ENCODE data around the gene SPTBN4.

DNA sequence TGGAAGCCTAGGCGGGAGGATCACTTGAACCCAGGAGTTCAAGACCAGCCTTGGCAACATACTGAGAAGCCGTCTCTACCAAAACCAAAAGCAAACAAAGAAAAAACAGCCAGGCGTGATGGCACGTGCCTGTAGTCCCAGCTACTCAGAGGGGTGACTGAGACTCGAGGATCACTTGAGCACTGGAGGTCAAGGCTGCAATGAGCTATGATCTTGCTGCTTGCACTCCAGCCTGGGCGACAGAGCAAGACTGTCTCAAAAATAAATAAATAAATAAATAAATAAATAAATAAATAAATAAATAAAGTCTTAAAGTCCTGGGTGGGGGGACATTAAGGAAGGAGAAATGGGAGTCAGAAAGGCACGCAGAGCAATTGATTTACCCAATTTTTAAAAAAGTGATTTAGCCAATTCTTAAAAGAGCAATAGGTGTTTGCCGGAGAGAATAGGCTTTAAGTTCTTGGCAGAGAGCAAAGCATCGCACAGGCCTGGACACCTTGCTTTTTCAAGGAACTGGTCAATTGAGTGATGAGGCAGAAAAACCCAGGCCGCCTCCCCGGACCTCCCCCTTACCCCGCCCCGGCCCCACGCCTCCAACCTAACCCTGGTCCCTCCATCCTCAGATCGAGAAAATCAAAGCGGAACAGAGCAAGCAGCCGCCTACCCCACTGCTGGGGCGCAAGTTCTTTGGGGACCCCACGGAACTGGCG is 100.4 kb downstream of the SPTBN4 start:
- TF ChIP-seq, protein P1, sequence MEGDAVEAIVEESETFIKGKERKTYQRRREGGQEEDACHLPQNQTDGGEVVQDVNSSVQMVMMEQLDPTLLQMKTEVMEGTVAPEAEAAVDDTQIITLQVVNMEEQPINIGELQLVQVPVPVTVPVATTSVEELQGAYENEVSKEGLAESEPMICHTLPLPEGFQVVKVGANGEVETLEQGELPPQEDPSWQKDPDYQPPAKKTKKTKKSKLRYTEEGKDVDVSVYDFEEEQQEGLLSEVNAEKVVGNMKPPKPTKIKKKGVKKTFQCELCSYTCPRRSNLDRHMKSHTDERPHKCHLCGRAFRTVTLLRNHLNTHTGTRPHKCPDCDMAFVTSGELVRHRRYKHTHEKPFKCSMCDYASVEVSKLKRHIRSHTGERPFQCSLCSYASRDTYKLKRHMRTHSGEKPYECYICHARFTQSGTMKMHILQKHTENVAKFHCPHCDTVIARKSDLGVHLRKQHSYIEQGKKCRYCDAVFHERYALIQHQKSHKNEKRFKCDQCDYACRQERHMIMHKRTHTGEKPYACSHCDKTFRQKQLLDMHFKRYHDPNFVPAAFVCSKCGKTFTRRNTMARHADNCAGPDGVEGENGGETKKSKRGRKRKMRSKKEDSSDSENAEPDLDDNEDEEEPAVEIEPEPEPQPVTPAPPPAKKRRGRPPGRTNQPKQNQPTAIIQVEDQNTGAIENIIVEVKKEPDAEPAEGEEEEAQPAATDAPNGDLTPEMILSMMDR (IDR thresholded peaks at IDR 0.05), result no peak
- TF ChIP-seq ZFX (IDR thresholded peaks at IDR 0.05; ENCODE audit: borderline replicate concordance), result no peak
